ENCODE results near the gene MAPK9. TPM values are rescaled to one million over a fixed set of nuclear protein-coding genes. Genes with fewer than 3 reads are reported as not detected.

MAPK9 gene
- total RNA-seq, 4 donors from 2014 or later: 25.5 to 42.3 (median 36.5) TPM

DNA sequence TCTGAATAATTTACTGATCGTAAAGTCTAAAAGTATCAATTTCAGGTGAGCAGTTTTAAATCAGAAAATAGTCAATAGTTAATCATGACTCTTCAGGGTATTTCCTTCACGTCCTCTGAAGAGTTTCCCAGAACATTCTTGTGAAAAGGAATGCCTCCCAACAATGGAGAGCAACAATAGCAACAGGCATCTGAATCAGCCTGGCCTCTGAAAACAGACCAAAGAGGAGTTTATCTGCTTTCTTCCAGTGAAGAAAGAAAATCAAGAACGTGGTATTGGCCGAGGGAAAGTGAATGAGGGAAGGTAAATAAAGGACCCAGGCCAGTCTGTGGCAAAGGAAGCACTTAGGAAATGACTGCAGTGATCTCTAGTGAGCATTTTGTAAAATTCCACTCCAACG is 56.8 kb downstream of the MAPK9 start:
- in situ Hi-C loops (cut with MboI; ENCODE audit: low pct_ligation_motif_present in 1 of 4, low pct_unique_long_range_greater_than_20kb in 1 of 4, low sequenced_read_pairs in 3 of 4) (no loop called here), intact Hi-C loops (cut with DNase I; ENCODE audit: low total_unique reads) (no loop called here)
- H3K4me1 ChIP-seq: no peaks in the 10 kb centered on the region
- no peak overlapping the region for H3K27ac ChIP-seq
- H3K27me3 ChIP-seq: no peaks in the 10 kb centered on the region
- peaks cover 0 to 68% (median 12%) of the 10 kb centered on the region in 4 donors for H3K36me3 ChIP-seq
- DNase-seq: no peak
- WGBS, 2 donors (ENCODE audit: low coverage in 1 of 2): 93 to 95% methylated on average over 5 of the region's 5 CpGs
- TF ChIP-seq POLR2A (IDR thresholded peaks at IDR 0.05): no peak
- no peak for TF ChIP-seq POLR2AphosphoS5 (IDR thresholded peaks at IDR 0.05)
- TF ChIP-seq CTCF (IDR thresholded peaks at IDR 0.05): no peak
- no peak for TF ChIP-seq EP300 (IDR thresholded peaks at IDR 0.05; ENCODE audit: low read depth)
- no peak overlapping the region for H3K4me3 ChIP-seq
- H3K9me3 ChIP-seq: no peaks in the 10 kb centered on the region

DNA sequence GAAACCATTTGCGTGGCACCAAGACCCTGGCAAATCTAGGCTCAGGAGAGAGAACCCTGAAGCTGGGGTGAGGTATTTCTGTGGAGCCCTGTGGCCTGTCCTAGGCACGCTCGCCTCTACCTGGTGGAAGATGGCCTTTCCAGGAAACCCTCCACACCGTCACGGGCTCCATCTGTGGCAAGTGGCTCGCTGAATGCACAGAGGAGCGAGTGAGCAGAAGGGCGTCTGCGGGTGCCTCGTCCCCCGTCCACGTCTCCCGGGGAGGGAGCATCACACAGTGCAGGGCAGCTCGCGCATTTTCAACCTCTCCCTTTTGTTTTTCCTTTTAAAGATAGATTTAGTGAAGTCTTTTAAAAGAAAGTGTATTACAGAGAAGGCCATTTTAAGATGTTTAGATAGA is 57.6 kb downstream of the MAPK9 start:
- no peak for TF ChIP-seq POLR2AphosphoS5 (IDR thresholded peaks at IDR 0.05)
- TF ChIP-seq EP300 (IDR thresholded peaks at IDR 0.05; ENCODE audit: low read depth): no peak
- TF ChIP-seq CTCF (IDR thresholded peaks at IDR 0.05): no peak
- TF ChIP-seq POLR2A (IDR thresholded peaks at IDR 0.05): no peak
- peaks cover 0 to 59% (median 8%) of the 10 kb centered on the region in 4 donors for H3K36me3 ChIP-seq
- DNase-seq: no peak
- no peak overlapping the region for H3K4me3 ChIP-seq
- H3K9me3 ChIP-seq: no peaks in the 10 kb centered on the region
- in situ Hi-C loops (cut with MboI; ENCODE audit: low pct_ligation_motif_present in 1 of 4, low pct_unique_long_range_greater_than_20kb in 1 of 4, low sequenced_read_pairs in 3 of 4): no loop called here
- no peaks in the 10 kb centered on the region for H3K27me3 ChIP-seq
- H3K27ac ChIP-seq: no peak overlapping the region
- H3K4me1 ChIP-seq: no peaks in the 10 kb centered on the region
- whole genome bisulfite sequencing, 2 donors (ENCODE audit: low coverage in 1 of 2): 92 to 95% methylated on average over 7 to 15 of the region's 15 CpGs
- intact Hi-C loops (cut with DNase I; ENCODE audit: low total_unique reads): no loop called here

- no peaks in the 10 kb centered on the region for H3K4me1 ChIP-seq
- TF ChIP-seq EP300 (IDR thresholded peaks at IDR 0.05; ENCODE audit: low read depth) (no peak), CTCF (IDR thresholded peaks at IDR 0.05) (no peak), POLR2AphosphoS5 (IDR thresholded peaks at IDR 0.05) (no peak), POLR2A (IDR thresholded peaks at IDR 0.05) (no peak)
- H3K9me3 ChIP-seq: no peaks in the 10 kb centered on the region
- intact Hi-C loops (cut with DNase I; ENCODE audit: low total_unique reads): no loop called here
- no peak overlapping the region for H3K4me3 ChIP-seq
- no peak for DNase-seq
- H3K36me3 ChIP-seq: peaks cover 0 to 54% (median 7%) of the 10 kb centered on the region in 4 donors
- in situ Hi-C loops (cut with MboI; ENCODE audit: low pct_ligation_motif_present in 1 of 4, low pct_unique_long_range_greater_than_20kb in 1 of 4, low sequenced_read_pairs in 3 of 4): no loop called here
- H3K27ac ChIP-seq: no peak overlapping the region
- 90 to 100% methylated on average over 3 to 11 of the region's 11 CpGs for WGBS, 2 donors (ENCODE audit: low coverage in 1 of 2)
- H3K27me3 ChIP-seq: no peaks in the 10 kb centered on the region
Observed at GRCh38 chr5:180233729-180234128, 58.2 kb downstream of the MAPK9 start.

DNA sequence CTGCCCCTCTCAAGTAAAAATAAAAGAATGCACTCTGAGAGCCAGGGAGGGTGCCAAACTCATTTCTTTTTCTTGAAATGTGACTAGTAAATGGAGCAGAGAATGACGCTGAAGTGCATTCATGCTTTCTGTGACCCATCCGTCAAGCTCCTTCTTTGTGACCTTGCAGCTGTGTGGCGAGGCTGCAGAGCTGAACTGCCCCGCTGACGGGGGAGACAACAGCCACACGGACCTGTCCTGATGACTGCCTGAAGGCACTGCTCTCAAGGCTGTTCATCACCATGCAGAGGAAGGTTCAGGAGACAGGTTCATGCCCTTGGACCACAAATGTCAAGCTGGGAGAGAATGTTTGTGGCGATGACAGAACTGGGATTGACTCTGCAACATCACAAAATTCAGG is 61.9 kb downstream of the MAPK9 start:
- H3K36me3 ChIP-seq: peaks cover 0 to 21% (median 3%) of the 10 kb centered on the region in 4 donors
- TF ChIP-seq POLR2A (IDR thresholded peaks at IDR 0.05) (no peak), EP300 (IDR thresholded peaks at IDR 0.05; ENCODE audit: low read depth) (no peak), POLR2AphosphoS5 (IDR thresholded peaks at IDR 0.05) (no peak), CTCF (IDR thresholded peaks at IDR 0.05) (no peak)
- DNase-seq: no peak
- peaks cover 0 to 9% of the 10 kb centered on the region in 2 donors for H3K9me3 ChIP-seq
- intact Hi-C loops (cut with DNase I; ENCODE audit: low total_unique reads) (no loop called here), in situ Hi-C loops (cut with MboI; ENCODE audit: low pct_ligation_motif_present in 1 of 4, low pct_unique_long_range_greater_than_20kb in 1 of 4, low sequenced_read_pairs in 3 of 4) (no loop called here)
- H3K4me1 ChIP-seq: no peaks in the 10 kb centered on the region
- no peak overlapping the region for H3K4me3 ChIP-seq
- no peaks in the 10 kb centered on the region for H3K27me3 ChIP-seq
- H3K27ac ChIP-seq: no peak overlapping the region
- 89% methylated on average over 7 of the region's 7 CpGs; no CpG with 5 or more reads in 1 of the 2 donors for WGBS, 2 donors (ENCODE audit: low coverage in 1 of 2)

Measured in transverse colon (tissue), 4 donors.